Brain microvascular endothelial cell (primary cell): ENCODE results near the gene BAG3.
"Not testable (repeated sequence)": the region's sequence is repeated elsewhere in the genome, so short reads cannot be mapped to it uniquely, and the experiment has no call there.

Experiments used
- DNase-seq: peaks from one replicate; pipeline ENCODE4 v3.0.0-alpha.2; 2020
- H3K27ac ChIP-seq: fragments of 250-450 bp; sonication (Bioruptor Pico); 2 replicates; pipeline ENCODE4 v1.5.1; 2020; ENCODE audit warnings: mild to moderate bottlenecking, moderate library complexity
- H3K27me3 ChIP-seq: fragments of 250-450 bp; sonication (Bioruptor Pico); replicated peaks from 2 replicates; pipeline ENCODE4 v1.5.1; 2020; ENCODE audit warnings: mild to moderate bottlenecking
- H3K36me3 ChIP-seq: fragments of 250-450 bp; sonication (Bioruptor Pico); replicated peaks from 2 replicates; pipeline ENCODE4 v1.5.1; 2020; ENCODE audit warnings: mild to moderate bottlenecking
- H3K4me3 ChIP-seq: 2 replicates; pipeline ENCODE4 v1.5.1; 2011; ENCODE audit warnings: low read depth, mild to moderate bottlenecking, control low read depth, low read length, moderate library complexity
- CTCF ChIP-seq: IDR thresholded peaks from 2 replicates; pipeline ENCODE4 v1.5.1; 2011; ENCODE audit warnings: low read depth, mild to moderate bottlenecking, moderate library complexity, low read length, control low read depth, inconsistent platforms; ENCODE audit errors: missing control alignments
- in situ Hi-C: cut with HindIII; loops from 2 replicates; pipeline ENCODE4 v1.10.0; 2017; ENCODE audit warnings: low sequenced_read_pairs, low pct_ligation_motif_present

BAG3 gene

GRCh38 chr10:119706521-119707278 is 55.5 kb downstream of the BAG3 start:
- in situ Hi-C loops = no loop called here
- H3K27ac ChIP-seq = no peak overlapping the region
- H3K4me3 ChIP-seq = no peak overlapping the region
- DNase-seq = no peak
- no peaks in the 10 kb centered on the region for H3K27me3 ChIP-seq
- no peak for TF ChIP-seq CTCF
- H3K36me3 ChIP-seq = no peaks in the 10 kb centered on the region

GRCh38 chr10:119707331-119707730 is 56.2 kb downstream of the BAG3 start:
- H3K36me3 ChIP-seq, in situ Hi-C loops, H3K27ac ChIP-seq, H3K27me3 ChIP-seq, DNase-seq, H3K4me3 ChIP-seq: not testable (repeated sequence)

GRCh38 chr10:119710935-119711334 is 59.8 kb downstream of the BAG3 start:
- H3K27me3 ChIP-seq, in situ Hi-C loops, H3K4me3 ChIP-seq, DNase-seq, H3K36me3 ChIP-seq, H3K27ac ChIP-seq: not testable (repeated sequence)

- no peaks in the 10 kb centered on the region for H3K36me3 ChIP-seq
- no peak for DNase-seq
- H3K27ac ChIP-seq = no peak overlapping the region
- no peaks in the 10 kb centered on the region for H3K27me3 ChIP-seq
- in situ Hi-C loops = no loop called here
- H3K4me3 ChIP-seq = no peak overlapping the region
- no peak for TF ChIP-seq CTCF
Measured at GRCh38 chr10:119713744-119714483, 62.7 kb downstream of the BAG3 start.

- DNase-seq = no peak
- Histone ChIP-seq H3K36me3 (no peaks in the 10 kb centered on the region), H3K4me3 (no peak overlapping the region), H3K27ac (no peak overlapping the region), H3K27me3 (no peaks in the 10 kb centered on the region)
- no peak for TF ChIP-seq CTCF
- in situ Hi-C loops = no loop called here
Measured at GRCh38 chr10:119714484-119714816, 63.3 kb downstream of the BAG3 start.

- no peak for DNase-seq
- H3K4me3 ChIP-seq = no peak overlapping the region
- no peak overlapping the region for H3K27ac ChIP-seq
- no peaks in the 10 kb centered on the region for H3K36me3 ChIP-seq
- H3K27me3 ChIP-seq = no peaks in the 10 kb centered on the region
- TF ChIP-seq CTCF = no peak
- in situ Hi-C loops = no loop called here
Measured at GRCh38 chr10:119715628-119716505, 64.7 kb downstream of the BAG3 start.
